IPS-NIHi7 (cell line): ENCODE results near the gene SPRY1.

Experiments
- DNase-seq: peaks from one replicate; pipeline ENCODE4 v3.0.0; 2012; ENCODE audit warnings: mixed read lengths; ENCODE audit errors: extremely low spot score

The SPRY1 gene

DNA sequence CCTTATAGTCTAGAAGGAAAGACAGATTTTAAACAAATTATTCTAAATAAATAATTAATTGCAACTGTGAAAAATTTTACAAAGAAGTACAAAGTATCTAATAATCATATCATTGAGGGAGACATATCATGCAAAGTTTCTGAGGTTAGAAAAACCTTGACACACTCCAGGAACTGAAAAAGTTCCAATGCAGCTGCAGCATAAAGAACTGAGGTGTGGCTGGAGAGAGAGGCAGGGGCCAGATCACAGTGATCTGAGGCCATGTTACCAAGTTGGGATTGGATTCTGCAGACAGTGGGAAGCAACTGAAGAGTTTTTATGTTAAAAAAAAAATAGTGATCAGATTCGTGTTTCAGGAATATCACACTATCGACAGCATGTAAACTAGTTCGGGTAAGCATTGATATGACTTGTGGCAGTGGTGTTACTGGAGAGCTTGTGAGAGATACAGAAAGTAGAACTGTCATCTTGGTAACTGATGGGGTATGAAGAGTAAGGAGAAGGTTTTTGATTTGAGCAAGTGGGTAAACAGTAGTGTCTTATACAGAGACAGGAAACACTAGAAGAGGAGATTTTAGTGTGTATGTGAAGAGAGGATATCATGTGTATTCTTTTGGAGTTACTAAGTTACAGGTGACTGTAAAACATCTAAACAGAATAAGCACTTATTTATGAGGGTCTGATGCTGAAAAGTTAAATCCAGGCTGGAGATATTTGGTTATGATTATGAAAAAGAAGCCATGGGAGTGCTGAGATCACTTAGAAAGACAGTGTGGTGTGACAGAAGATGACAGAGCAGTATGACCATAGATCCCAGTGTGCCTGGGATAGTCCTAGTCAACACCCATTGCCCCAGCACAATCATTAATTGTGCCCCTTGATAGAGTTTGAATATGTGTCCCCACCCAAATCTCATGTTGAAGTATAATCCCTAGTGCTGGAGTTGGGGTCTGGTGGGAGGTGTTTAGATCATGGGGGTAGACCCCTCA is 15.6 kb upstream of the SPRY1 start:
- DNase-seq = no peak

- DNase-seq = no peak
These were observed 14.6 kb upstream of the SPRY1 start for GRCh38 chr4:123381996-123382395.

- no peak for DNase-seq
These were observed 13.0 kb upstream of the SPRY1 start for GRCh38 chr4:123383566-123383965.

GRCh38 chr4:123386609-123387008 is 10.0 kb upstream of the SPRY1 start:
- no peak for DNase-seq

GRCh38 chr4:123390846-123391456 is 5.6 kb upstream of the SPRY1 start:
- DNase-seq = no peak

- DNase-seq = no peak
These were observed 2.9 kb upstream of the SPRY1 start for GRCh38 chr4:123393721-123394120.

- DNase-seq = peak; percentile 49
These were observed 810 bp downstream of the SPRY1 start for GRCh38 chr4:123397144-123398065.

- peak; percentile 67 for DNase-seq
These were observed 1.7 kb downstream of the SPRY1 start for GRCh38 chr4:123398066-123398852.

GRCh38 chr4:123398853-123399626 is 2.4 kb downstream of the SPRY1 start:
- no peak for DNase-seq

GRCh38 chr4:123399627-123400358 is 3.2 kb downstream of the SPRY1 start:
- DNase-seq = no peak

DNA sequence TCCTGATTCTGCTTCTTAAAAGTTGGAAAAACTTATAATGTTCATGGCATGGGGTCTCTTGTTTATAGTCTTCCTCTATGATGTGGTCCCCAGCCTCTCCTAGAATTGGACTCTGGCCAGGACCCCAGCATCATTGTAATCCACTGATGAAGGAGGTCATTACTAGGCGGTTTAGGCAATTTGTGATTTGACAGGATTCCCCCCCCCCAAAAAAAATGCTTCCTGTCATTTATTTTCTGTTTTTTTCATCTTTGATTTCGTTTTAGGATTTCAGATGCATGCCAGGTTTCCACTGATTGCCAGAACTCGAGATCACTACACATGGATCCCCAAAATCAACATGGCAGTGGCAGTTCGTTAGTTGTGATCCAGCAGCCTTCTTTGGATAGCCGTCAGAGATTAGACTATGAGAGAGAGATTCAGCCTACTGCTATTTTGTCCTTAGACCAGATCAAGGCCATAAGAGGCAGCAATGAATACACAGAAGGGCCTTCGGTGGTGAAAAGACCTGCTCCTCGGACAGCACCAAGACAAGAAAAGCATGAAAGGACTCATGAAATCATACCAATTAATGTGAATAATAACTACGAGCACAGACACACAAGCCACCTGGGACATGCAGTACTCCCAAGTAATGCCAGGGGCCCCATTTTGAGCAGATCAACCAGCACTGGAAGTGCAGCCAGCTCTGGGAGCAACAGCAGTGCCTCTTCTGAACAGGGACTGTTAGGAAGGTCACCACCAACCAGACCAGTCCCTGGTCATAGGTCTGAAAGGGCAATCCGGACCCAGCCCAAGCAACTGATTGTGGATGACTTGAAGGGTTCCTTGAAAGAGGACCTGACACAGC is 4.9 kb downstream of the SPRY1 start:
- DNase-seq = no peak

GRCh38 chr4:123402121-123402465 is 5.5 kb downstream of the SPRY1 start:
- DNase-seq = no peak

- no peak for DNase-seq
These were observed 6.5 kb downstream of the SPRY1 start for GRCh38 chr4:123403080-123403604.

- no peak for DNase-seq
These were observed 7.9 kb downstream of the SPRY1 start for GRCh38 chr4:123404533-123404932.

- no peak for DNase-seq
These were observed 8.8 kb downstream of the SPRY1 start for GRCh38 chr4:123405267-123405865.

GRCh38 chr4:123406872-123407271 is 10.3 kb downstream of the SPRY1 start:
- DNase-seq = no peak

GRCh38 chr4:123408471-123409084 is 12.0 kb downstream of the SPRY1 start:
- no peak for DNase-seq

- no peak for DNase-seq
These were observed 12.7 kb downstream of the SPRY1 start for GRCh38 chr4:123409334-123409733.
